ENCODE measurements around the gene LRRC63.

Gene LRRC63

DNA sequence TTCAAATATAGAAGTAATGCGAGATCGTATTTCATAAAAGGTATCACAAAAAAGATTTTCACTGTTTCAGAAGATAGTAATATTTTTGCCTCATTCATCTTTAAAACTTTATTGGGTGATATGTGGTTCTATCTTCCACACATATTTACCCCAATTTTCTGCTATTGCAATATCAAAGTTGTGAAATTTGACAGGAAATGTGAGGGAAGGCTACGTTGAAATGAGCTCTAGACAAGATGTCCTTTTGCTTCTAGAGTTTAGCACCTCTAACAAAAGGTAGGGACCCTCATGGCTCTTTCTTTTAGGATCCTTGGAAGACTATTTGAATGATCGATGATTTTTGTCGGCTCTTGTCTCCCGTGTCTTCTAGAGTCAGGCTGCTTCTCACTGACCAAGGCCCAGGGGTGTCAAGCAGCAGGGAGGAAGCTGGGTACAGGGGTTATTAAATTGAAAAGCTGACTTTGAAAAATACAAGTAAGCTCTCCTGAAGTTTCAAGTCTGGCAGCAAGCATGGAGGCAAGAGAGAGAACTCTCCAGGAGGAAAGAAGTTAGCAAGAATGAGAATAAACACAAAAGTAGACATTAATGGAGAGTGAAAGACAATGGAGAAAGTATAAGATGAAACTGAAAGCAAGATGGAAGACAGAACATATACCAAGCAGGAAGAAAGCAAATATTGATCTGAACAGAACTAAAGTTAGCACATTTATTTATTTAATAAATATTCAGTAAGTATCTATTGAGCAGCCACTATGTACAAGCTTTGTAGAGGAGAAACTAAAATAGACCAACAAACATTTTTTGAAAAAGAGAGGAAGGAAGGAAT is 101.9 kb downstream of the LRRC63 start:
- DNase-seq: no peak

DNA sequence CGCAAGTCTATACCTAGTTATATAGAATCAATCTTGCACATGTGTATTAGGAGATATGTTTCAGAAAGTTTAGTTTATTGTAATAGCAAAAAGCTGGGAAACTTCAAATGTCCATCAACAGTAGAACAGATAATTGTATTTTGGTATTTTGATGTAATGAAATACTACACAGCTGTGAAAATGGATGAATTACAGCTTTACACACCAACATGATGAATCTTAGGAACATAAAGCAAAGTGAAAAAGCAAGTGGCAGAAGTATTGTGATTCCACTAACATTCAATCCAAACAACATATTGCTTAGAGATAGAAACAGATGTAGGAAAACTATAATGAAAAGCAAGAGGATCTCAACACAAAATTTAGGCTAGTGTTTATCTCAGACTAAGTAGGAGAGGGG is 102.9 kb downstream of the LRRC63 start:
- no peak for DNase-seq

GRCh38 chr13:46315036-46315435 is 103.3 kb downstream of the LRRC63 start:
- DNase-seq: no peak

DNA sequence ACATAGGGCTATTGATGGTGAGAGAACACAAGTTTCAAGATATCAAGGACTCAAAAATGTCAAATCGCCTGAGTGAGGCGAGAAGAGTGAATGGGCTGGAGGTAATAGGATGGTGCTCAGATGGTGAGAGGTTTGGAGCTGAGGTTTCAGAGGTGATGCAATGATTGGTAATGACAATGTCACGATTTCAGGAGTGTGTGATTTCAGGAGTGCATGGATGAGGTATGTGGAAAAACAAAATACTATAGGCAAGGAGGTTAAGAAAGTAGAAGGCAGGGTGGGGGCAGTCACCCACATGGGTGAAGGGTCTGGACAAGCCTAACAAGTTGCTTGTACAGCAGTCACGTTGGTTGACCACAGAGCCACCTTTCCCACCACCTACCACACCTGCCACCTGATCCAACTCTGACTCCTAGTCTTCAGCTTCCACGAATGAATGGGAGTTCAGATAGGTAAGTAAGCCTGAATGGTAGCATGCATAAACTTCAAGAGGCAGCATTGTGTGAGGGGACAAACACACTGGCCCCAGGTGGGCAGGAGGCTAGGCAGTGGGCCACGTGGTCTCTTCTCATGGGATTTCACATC is 103.9 kb downstream of the LRRC63 start:
- DNase-seq: no peak

- DNase-seq: no peak
Observed at GRCh38 chr13:46317120-46317519, 105.4 kb downstream of the LRRC63 start.

DNA sequence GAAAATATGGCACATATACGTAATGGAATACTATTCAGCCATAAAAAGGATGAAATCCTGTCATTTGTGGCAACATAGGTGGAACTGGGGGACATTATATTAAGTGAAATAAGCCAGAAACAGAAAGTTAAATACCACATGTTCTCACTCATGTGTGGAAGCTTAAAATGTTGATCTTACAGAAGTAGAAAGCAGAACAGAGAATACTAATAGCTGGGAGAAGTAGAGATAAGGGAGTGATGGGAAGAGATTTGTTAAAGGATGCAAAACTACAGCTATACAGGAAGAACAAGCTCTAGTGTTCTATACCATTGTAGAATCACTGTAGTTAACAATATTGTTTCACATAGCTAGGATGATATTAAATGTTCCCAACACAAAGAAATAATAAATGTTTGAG is 107.3 kb downstream of the LRRC63 start:
- DNase-seq: no peak

DNA sequence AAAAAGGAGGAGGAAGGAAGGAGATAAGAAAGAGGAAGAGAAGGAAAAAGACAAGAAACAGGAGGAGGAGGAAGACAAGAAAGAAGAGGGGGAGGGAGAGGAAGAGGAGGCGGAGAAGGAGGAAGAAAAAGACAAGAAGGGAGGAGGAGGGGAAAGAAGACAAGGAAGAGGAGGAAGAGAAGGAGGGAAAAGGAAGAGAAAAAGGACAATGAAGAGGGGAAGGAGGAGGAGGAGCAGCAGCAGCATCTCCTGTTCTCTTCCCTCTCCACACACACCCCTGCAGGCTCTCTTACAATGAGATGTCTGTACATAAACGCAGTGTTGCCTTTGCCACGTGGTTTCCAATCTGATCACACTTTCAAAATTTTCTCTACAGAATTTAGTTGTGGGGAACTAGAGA is 108.7 kb downstream of the LRRC63 start:
- no peak for DNase-seq

DNA sequence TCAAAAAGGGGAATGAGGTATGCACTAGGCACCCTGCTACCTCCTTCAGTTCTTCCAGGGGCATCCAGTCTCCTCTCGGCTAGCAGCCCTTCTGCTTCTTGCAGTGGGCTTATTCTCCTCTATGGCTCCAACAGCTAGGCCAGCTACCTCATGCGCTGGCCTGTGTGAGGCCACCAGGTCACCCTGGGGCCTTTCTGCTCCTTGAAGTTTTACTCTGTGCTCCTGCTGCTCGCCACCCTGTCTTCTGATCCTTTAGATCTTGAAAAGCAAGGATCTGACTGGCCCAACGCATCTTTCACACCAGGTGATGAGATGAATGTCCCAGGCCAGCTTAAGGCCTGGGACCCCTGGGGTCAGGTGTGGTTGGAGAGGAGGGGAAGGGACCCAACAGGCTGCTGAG is 109.1 kb downstream of the LRRC63 start:
- DNase-seq: no peak

GRCh38 chr13:46321494-46322225 is 109.9 kb downstream of the LRRC63 start:
- DNase-seq: no peak

DNA sequence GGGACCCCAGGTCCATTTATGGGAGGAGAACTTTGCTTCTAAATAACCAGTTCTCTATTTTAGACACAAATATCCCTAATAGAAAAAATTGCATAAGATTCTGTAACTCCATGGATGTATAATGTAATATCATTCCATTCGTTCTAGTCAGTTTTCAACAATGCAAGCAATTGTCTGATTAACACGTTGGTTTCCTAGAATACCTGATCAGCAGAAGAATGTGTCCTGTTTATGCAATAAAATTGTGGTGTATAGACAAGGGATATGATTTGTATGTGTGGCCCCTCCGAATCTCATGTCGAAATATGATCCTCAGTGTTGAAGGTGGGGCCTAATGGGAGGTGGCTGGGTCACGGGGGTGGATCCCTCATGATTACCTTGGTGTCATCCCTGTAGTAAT is 113.2 kb downstream of the LRRC63 start:
- DNase-seq: no peak
